ENCODE measurements around the gene TSPAN18.

TSPAN18 gene

GRCh38 chr11:44941259-44942021, 214.7 kb downstream of the TSPAN18 start:
- Histone ChIP-seq H3K27me3 (replicated peaks) (no peaks in the 10 kb centered on the region), H3K4me3 (ENCODE audit: low read depth, low read length) (no peak overlapping the region), H3K36me3 (replicated peaks) (no peaks in the 10 kb centered on the region), H3K27ac (no peak overlapping the region)
- TF ChIP-seq CTCF (IDR thresholded peaks at IDR 0.05; ENCODE audit: low read depth, low read length, missing control alignments): no peak
- in situ Hi-C loops (cut with HindIII; ENCODE audit: low pct_ligation_motif_present, low sequenced_read_pairs): loop anchor here (25.0 kb wide), 1 partner anchor 396 kb away; no protein-coding TSS in a partner anchor
- no peak for DNase-seq

DNA sequence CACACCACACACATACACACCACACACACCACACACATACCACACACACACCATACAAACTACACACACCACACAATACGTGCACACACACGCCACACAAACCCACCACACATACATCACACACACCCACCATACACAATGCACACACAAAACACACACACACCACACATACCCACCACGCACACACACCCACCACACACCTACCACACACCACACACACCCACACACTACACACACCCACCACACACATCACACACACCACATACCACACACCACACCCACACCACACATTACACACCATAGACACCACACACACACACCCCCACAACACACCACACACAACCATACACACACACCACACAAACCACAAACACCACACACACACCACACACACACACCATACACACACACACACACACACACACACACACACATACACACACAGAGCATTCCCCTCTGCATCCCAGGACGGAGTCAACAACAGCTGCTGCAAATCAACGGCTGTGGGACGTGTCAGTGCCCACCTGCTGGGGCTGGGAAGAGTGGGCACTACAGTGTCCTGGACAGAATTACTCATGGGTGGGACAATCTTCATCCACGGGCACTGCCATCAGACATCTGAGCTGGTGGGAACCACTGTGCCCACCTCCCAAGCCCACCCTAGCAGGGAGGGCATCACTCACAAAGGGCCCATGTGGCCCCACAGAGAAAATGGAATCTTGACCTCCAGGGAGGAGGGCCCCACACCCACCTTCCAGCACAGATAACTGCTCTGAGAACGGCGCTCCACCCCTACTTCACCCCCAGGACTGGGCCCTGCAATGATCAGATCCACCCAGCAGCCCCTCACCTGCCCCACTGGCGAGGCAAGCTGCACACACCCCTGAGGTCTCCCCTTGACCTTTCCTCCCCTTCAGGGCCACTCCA, 215.5 kb downstream of the TSPAN18 start:
- Histone ChIP-seq H3K27ac (no peak overlapping the region), H3K27me3 (replicated peaks) (no peaks in the 10 kb centered on the region), H3K36me3 (replicated peaks) (no peaks in the 10 kb centered on the region), H3K4me3 (ENCODE audit: low read depth, low read length) (no peak overlapping the region)
- in situ Hi-C loops (cut with HindIII; ENCODE audit: low pct_ligation_motif_present, low sequenced_read_pairs): loop anchor here (25.0 kb wide), 1 partner anchor 395 kb away; no protein-coding TSS in a partner anchor
- no peak for DNase-seq
- no peak for TF ChIP-seq CTCF (IDR thresholded peaks at IDR 0.05; ENCODE audit: low read depth, low read length, missing control alignments)

DNA sequence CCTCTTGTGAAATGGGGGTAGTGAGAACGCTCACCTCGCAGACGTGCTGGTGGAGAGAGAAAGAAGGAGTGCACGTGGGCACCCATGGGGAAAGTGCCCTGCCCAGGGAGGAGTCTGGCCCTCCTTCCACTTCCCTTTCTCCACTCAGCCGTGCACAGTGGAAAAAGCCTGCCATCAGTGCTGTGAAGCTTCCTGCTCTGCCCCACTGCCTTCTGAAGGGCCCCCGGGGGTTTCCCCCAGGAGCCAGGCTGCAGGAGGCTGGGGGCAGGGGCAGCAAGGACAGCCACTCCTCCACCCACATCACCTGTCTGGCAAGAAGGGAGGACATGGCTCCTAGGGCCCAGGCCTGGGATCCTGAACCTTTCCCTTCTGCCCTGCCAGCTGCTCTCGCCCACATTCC, 216.4 kb downstream of the TSPAN18 start:
- no peak overlapping the region for H3K4me3 ChIP-seq (ENCODE audit: low read depth, low read length)
- H3K36me3 ChIP-seq (replicated peaks): no peaks in the 10 kb centered on the region

GRCh38 chr11:44943696-44944095, 216.9 kb downstream of the TSPAN18 start:
- Histone ChIP-seq H3K4me3 (ENCODE audit: low read depth, low read length) (no peak overlapping the region), H3K27ac (no peak overlapping the region), H3K36me3 (replicated peaks) (no peaks in the 10 kb centered on the region), H3K27me3 (replicated peaks) (no peaks in the 10 kb centered on the region)
- TF ChIP-seq CTCF (IDR thresholded peaks at IDR 0.05; ENCODE audit: low read depth, low read length, missing control alignments): no peak
- in situ Hi-C loops (cut with HindIII; ENCODE audit: low pct_ligation_motif_present, low sequenced_read_pairs): loop anchor here (25.0 kb wide), 1 partner anchor 394 kb away; no protein-coding TSS in a partner anchor
- no peak for DNase-seq

More for the DNA sequence above, 216.4 kb downstream of the TSPAN18 start:
- DNase-seq: no peak
- H3K27me3 ChIP-seq (replicated peaks): no peaks in the 10 kb centered on the region
- no peak overlapping the region for H3K27ac ChIP-seq
- TF ChIP-seq CTCF (IDR thresholded peaks at IDR 0.05; ENCODE audit: low read depth, low read length, missing control alignments): no peak
- in situ Hi-C loops (cut with HindIII; ENCODE audit: low pct_ligation_motif_present, low sequenced_read_pairs): loop anchor here (25.0 kb wide), 1 partner anchor 394 kb away; no protein-coding TSS in a partner anchor

DNA sequence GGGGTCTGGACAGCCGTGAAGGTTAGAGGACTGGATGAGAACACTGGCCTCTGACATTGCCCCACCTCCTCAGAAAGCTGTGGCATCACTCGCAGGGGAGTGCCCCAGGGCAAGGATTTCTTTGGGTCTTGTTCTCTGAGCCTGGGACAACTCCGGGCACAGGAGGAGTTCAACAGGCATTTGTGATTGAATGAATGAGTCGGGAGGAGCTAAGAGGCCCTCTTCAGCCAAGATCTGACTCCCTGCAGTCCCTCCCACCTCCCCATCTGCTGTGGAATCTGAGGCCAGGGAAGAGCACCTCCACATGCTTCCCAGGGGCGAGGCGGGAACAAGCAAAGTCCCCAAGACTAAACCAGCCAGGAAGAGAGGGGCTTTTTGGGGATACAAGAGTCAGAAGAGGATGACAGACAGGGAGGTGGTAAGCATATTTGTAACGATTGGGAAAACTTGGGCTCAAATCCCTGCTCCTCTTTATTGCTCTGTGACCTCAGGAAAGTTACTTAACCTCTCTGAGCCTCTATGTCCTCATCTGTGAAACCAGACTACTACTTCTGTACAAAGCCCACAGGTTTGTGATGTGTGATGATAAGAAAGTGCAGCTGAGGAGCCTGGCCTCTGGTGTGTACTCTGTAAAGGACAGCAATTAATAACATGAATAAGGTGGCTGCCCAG, 217.6 kb downstream of the TSPAN18 start:
- TF ChIP-seq CTCF (IDR thresholded peaks at IDR 0.05; ENCODE audit: low read depth, low read length, missing control alignments): no peak
- no peak for DNase-seq
- H3K36me3 ChIP-seq (replicated peaks): no peaks in the 10 kb centered on the region
- in situ Hi-C loops (cut with HindIII; ENCODE audit: low pct_ligation_motif_present, low sequenced_read_pairs): loop anchor here (25.0 kb wide), 1 partner anchor 393 kb away; no protein-coding TSS in a partner anchor
- H3K27ac ChIP-seq: no peak overlapping the region
- H3K27me3 ChIP-seq (replicated peaks): no peaks in the 10 kb centered on the region
- no peak overlapping the region for H3K4me3 ChIP-seq (ENCODE audit: low read depth, low read length)

Measured in brain microvascular endothelial cell (primary cell).